OCI-LY7 (cell line): ENCODE results near the gene PKP1.

Experiments used
- CTCF ChIP-seq: fragments of 200-600 bp; sonication (generic); conservative IDR thresholded peaks from 2 replicates; pipeline ENCODE4 v1.5.1; 2014; ENCODE audit warnings: mild to moderate bottlenecking, antibody characterized with exemption, low read length, moderate library complexity, mixed read lengths
- EZH2phosphoT487 ChIP-seq: fragments of 200-600 bp; sonication (generic); IDR thresholded peaks from 2 replicates; pipeline ENCODE4 v1.6.1; 2018; ENCODE audit warnings: low read depth, borderline replicate concordance, mild to moderate bottlenecking, mixed run types, antibody characterized with exemption, low read length, moderate library complexity, mixed read lengths

- TF ChIP-seq CTCF (no peak), EZH2phosphoT487 (no peak)
These were observed at the start of gene PKP1 for GRCh38 chr1:201282931-201283829.
